ENCODE data around the gene SERGEF.

SERGEF gene

GRCh38 chr11:17859552-17859951 is 153.3 kb downstream of the SERGEF start:
- DNase-seq (ENCODE audit: low spot score): no peak

- DNase-seq (ENCODE audit: low spot score): no peak
Measured at GRCh38 chr11:17855531-17856290, 157.1 kb downstream of the SERGEF start.

GRCh38 chr11:17853280-17853679 is 159.6 kb downstream of the SERGEF start:
- DNase-seq (ENCODE audit: low spot score): no peak

GRCh38 chr11:17852246-17852645 is 160.6 kb downstream of the SERGEF start:
- no peak for DNase-seq (ENCODE audit: low spot score)

GRCh38 chr11:17851697-17852096 is 161.2 kb downstream of the SERGEF start:
- no peak for DNase-seq (ENCODE audit: low spot score)

- no peak for DNase-seq (ENCODE audit: low spot score)
Measured at GRCh38 chr11:17850336-17850735, 162.5 kb downstream of the SERGEF start.

- no peak for DNase-seq (ENCODE audit: low spot score)
Measured at GRCh38 chr11:17848715-17849114, 164.1 kb downstream of the SERGEF start.

GRCh38 chr11:17846852-17847453 is 165.9 kb downstream of the SERGEF start:
- no peak for DNase-seq (ENCODE audit: low spot score)

- no peak for DNase-seq (ENCODE audit: low spot score)
Measured at GRCh38 chr11:17845431-17845881, 167.4 kb downstream of the SERGEF start.

GRCh38 chr11:17840101-17840548 is 172.7 kb downstream of the SERGEF start:
- DNase-seq (ENCODE audit: low spot score): no peak

- no peak for DNase-seq (ENCODE audit: low spot score)
Measured at GRCh38 chr11:17839450-17839849, 173.4 kb downstream of the SERGEF start.

- no peak for DNase-seq (ENCODE audit: low spot score)
Measured at GRCh38 chr11:17838102-17838501, 174.7 kb downstream of the SERGEF start.

GRCh38 chr11:17831883-17832282 is 181.0 kb downstream of the SERGEF start:
- DNase-seq (ENCODE audit: low spot score): no peak

- no peak for DNase-seq (ENCODE audit: low spot score)
Measured at GRCh38 chr11:17831228-17831627, 181.6 kb downstream of the SERGEF start.

- DNase-seq (ENCODE audit: low spot score): no peak
Measured at GRCh38 chr11:17828311-17828751, 184.5 kb downstream of the SERGEF start.

GRCh38 chr11:17827006-17827405 is 185.8 kb downstream of the SERGEF start:
- peak; percentile 53 for DNase-seq (ENCODE audit: low spot score)

- DNase-seq (ENCODE audit: low spot score): no peak
Measured at GRCh38 chr11:17822401-17822781, 190.5 kb downstream of the SERGEF start.

- no peak for DNase-seq (ENCODE audit: low spot score)
Measured at GRCh38 chr11:17821648-17822400, 191.0 kb downstream of the SERGEF start.

GRCh38 chr11:17816232-17816931 is 196.5 kb downstream of the SERGEF start:
- DNase-seq (ENCODE audit: low spot score): no peak

GRCh38 chr11:17814546-17814945 is 198.3 kb downstream of the SERGEF start:
- no peak for DNase-seq (ENCODE audit: low spot score)

GRCh38 chr11:17813391-17814059 is 199.3 kb downstream of the SERGEF start:
- DNase-seq (ENCODE audit: low spot score): peak; percentile 23

GRCh38 chr11:17812865-17813187 is 200.0 kb downstream of the SERGEF start:
- DNase-seq (ENCODE audit: low spot score): no peak

Measured in iPS-NIHi11 (cell line).